WERI-Rb-1 (cell line): ENCODE measurements around the gene ZNF764.
"Not testable (repeated sequence)": the region's sequence is repeated elsewhere in the genome, so short reads cannot be mapped to it uniquely, and the experiment has no call there.

Source experiments
- DNase-seq: peaks from one replicate; pipeline ENCODE4 v3.0.0-alpha.2; 2020
- H3K27ac ChIP-seq: fragments of 250-450 bp; sonication (Bioruptor Pico); 2 replicates; pipeline ENCODE4 v1.5.1; 2020; ENCODE audit warnings: mild to moderate bottlenecking, moderate library complexity
- H3K27me3 ChIP-seq: fragments of 250-450 bp; sonication (Bioruptor Pico); 2 replicates; pipeline ENCODE4 v1.5.1; 2021; ENCODE audit warnings: mild to moderate bottlenecking, low read depth, moderate library complexity; ENCODE audit not compliant: insufficient read depth, severe bottlenecking
- H3K36me3 ChIP-seq: fragments of 250-450 bp; sonication (Bioruptor Pico); 2 replicates; pipeline ENCODE4 v1.5.1; 2020; ENCODE audit warnings: mild to moderate bottlenecking, moderate library complexity
- H3K4me3 ChIP-seq: 2 replicates; pipeline ENCODE4 v1.5.1; 2011; ENCODE audit warnings: low read depth, mild to moderate bottlenecking, control low read depth, low read length
- H3K9me3 ChIP-seq: fragments of 250-450 bp; sonication (Bioruptor Pico); 2 replicates; pipeline ENCODE4 v1.5.1; 2021; ENCODE audit warnings: mild to moderate bottlenecking, moderate library complexity; ENCODE audit not compliant: severe bottlenecking
- TF ChIP-seq, protein P1 (sequence below): IDR thresholded peaks from 2 replicates; pipeline ENCODE4 v1.5.1; 2011; ENCODE audit warnings: low read depth, mild to moderate bottlenecking, control low read depth, inconsistent platforms, low read length

ZNF764 gene

DNA sequence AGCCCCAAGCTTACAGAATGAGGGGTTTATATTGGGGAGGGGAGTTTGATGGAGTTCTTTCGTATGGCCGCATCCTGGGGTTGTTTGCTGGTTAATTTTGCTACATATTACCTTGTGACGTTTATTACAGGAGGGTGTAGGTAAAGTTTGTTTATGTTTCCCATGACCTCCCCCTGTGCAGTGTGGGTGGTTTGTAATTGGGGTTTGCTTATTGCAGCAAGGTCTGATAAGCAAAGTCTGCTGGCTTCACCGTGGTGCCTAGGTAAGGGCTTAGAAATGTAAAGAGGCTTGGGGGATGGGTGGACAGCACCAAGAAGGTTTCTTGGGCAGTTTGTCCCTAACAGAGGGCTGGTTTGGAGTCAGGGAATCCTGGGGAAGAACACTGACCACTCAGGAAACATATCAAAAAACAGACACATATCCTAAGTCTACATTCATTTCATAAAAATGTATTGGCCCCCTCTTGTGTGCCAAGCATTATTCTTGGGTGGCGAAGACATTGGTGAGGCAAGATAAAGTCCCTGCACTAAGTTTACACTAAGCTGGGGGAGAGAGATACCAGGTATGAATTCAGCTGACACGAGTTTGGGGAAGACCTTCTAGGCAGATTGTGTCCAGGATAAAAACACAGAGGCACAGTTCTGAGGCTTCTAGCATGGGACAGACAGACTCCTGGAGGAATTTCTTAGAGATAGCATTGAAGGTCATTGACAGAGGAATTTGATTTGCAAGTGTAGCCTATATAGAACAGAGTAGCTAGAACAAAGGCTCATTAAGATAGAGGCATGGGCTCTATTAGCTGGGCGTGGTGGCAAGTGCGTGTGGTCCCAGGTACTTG, 9.5 kb downstream of the ZNF764 start:
- no peak for DNase-seq
- no peaks in the 10 kb centered on the region for H3K9me3 ChIP-seq
- H3K27me3 ChIP-seq = no peaks in the 10 kb centered on the region
- no peak overlapping the region for H3K4me3 ChIP-seq
- H3K36me3 ChIP-seq = peaks cover 4% of the 10 kb centered on the region; the same call in 1 of the 2 replicates
- no peak overlapping the region for H3K27ac ChIP-seq
- TF ChIP-seq, protein P1, sequence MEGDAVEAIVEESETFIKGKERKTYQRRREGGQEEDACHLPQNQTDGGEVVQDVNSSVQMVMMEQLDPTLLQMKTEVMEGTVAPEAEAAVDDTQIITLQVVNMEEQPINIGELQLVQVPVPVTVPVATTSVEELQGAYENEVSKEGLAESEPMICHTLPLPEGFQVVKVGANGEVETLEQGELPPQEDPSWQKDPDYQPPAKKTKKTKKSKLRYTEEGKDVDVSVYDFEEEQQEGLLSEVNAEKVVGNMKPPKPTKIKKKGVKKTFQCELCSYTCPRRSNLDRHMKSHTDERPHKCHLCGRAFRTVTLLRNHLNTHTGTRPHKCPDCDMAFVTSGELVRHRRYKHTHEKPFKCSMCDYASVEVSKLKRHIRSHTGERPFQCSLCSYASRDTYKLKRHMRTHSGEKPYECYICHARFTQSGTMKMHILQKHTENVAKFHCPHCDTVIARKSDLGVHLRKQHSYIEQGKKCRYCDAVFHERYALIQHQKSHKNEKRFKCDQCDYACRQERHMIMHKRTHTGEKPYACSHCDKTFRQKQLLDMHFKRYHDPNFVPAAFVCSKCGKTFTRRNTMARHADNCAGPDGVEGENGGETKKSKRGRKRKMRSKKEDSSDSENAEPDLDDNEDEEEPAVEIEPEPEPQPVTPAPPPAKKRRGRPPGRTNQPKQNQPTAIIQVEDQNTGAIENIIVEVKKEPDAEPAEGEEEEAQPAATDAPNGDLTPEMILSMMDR = no peak

DNA sequence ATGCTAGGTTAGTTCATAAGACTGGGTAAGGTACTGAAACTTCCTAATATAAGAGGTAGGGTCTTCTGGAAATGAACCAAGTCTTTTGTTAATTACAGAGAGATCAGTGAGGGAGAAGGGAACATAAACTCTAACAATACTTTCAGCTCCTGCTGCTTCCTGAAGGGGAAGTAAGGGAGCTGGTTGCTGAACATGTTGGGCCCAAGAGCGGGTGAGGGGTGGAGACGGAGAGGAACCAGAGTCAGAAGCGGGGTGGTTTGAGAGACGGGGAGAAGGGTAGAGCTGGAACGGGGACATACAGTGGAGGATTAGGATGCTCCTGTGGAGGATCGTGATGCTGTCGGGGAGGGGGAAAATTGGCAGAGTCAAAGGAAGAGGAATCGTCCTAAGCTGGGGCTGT, 12.1 kb downstream of the ZNF764 start:
- TF ChIP-seq, protein P1 = no peak
- Histone ChIP-seq H3K36me3 (no peaks in the 10 kb centered on the region), H3K9me3 (no peaks in the 10 kb centered on the region), H3K27ac (no peak overlapping the region), H3K27me3 (no peaks in the 10 kb centered on the region), H3K4me3 (no peak overlapping the region)
- DNase-seq = no peak

DNA sequence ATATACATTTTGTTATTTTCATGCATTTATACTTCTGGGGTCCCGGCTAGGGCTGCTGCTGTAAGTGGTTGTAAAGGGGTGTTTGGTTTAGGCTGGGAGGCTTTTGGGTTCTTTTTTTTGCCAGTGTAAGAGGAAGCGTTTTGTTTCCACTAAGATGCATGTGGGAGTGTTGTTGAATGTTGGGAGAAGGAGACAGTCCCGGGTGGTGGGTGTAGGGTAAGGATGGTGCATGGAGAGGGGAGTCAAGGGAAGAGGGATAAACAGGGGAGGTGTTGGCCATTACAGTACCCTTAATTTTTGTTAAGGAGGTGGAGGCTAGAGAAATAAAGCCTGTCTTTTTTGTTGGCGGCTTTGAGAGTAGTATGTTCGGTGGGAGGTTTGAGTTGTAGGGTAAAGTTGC, 15.1 kb downstream of the ZNF764 start:
- no peak overlapping the region for H3K27ac ChIP-seq
- H3K9me3 ChIP-seq = no peaks in the 10 kb centered on the region
- TF ChIP-seq, protein P1 = no peak
- no peaks in the 10 kb centered on the region for H3K36me3 ChIP-seq
- no peak overlapping the region for H3K4me3 ChIP-seq
- DNase-seq = no peak
- no peaks in the 10 kb centered on the region for H3K27me3 ChIP-seq

DNA sequence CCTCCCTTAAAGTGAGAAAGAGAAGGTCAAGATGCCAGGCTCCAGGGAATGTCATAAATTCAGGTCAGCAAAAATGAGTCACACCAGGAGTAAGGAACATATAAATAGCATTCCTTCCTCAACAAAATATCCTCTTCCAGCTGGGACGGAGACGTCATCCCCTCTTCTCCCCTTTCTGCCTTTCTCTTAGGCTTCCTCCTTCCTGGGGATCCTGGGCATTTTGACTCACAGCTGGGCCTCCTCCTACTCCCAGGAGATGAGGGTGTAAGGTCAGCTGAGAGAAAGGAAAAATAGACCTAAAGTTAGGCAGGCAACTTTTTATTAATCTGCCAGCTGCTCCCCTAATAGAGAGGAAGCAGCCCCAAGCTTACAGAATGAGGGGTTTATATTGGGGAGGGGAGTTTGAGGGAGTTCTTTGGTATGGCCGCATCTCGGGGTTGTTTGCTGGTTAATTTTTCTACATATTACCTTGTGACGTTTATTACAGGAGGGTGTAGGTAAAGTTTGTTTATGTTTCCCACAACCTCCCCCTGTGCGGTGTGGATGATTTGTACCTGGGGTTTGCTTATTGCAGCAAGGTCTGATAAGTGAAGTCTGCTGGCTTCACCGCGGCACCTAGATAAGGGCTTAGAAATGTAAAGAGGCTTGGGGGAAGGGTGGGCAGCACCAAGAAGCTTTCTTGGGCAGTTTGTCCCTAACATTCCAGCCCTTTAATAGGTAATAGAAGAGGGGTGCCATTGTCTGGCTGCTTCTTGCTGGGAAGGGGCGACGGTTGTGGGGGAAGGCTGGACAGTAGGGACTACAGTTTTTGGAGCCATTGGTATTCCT, 16.5 kb downstream of the ZNF764 start:
- Histone ChIP-seq H3K36me3 (no peaks in the 10 kb centered on the region), H3K27me3 (no peaks in the 10 kb centered on the region), H3K9me3 (no peaks in the 10 kb centered on the region), H3K27ac (no peak overlapping the region), H3K4me3 (no peak overlapping the region)
- TF ChIP-seq, protein P1 = no peak
- no peak for DNase-seq

DNA sequence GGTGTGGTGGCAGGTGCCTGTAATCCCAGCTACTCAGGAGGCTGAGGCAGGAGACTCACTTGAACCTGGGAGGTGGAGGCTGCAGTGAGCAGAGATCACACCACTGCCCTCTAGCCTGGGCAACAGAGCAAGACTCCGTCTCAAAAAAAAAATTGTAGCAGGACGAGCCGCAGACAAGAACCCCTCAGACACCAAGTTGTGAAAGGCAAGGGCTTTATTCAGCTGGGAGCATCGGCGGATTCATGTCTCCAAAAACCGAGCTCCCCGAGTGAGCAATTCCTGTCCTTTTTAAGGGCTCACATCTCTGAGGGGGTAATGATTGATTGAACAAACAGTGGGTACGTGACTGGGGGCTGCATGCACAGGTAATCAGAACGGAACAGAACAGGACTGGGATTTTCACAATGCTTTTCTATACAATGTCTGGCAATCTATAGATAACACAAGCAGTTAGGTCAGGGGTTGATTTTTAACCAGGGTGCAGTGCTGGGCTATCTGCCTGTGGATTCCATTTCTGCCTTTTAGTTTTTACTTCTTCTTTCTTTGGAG, 17.2 kb downstream of the ZNF764 start:
- not testable (repeated sequence) for H3K27ac ChIP-seq, H3K4me3 ChIP-seq, DNase-seq, H3K36me3 ChIP-seq, H3K27me3 ChIP-seq, H3K9me3 ChIP-seq

DNA sequence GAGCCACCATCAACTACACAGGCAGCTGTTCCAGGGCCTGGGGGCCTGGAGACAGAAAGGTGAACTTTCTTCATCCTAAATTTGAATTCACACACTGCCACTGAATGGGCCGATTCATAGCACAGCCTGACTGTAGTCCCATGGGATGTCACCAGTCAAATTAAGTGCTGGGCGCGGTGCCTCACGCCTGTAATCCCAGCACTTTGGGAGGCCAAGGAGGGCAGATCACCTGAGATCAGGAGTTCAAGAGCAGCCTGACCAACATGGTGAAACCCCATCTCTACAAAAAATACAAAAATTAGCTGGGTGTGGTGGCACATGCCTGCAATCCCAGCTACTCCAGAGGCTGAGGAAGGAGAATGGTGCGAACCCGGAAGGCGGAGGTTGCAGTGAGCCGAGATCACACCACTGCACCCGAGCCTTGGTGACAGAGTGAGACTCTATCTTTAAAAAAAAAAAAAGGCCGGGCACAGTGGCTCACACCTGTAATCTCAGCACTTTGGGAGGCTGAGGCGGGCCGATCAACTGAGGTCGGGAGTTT, 18.1 kb downstream of the ZNF764 start:
- H3K9me3 ChIP-seq, H3K27me3 ChIP-seq, H3K4me3 ChIP-seq, DNase-seq, H3K36me3 ChIP-seq, H3K27ac ChIP-seq: not testable (repeated sequence)
